NCI-H1092 treated with DMSO at 0.1 percent for 48 hours (cell line): ENCODE data around the gene JCHAIN.
"Not testable (repeated sequence)": the region's sequence is repeated elsewhere in the genome, so short reads cannot be mapped to it uniquely, and the experiment has no call there.

Experiments used
- DNase-seq: peaks from one replicate; lab custom pipeline; 2025; lab: John Stamatoyannopoulos, UW

Gene JCHAIN

GRCh38 chr4:70688795-70689231 is 22.5 kb upstream of the JCHAIN start:
- DNase-seq = no peak

GRCh38 chr4:70687821-70688794 is 21.8 kb upstream of the JCHAIN start, which contains the start of gene UTP3:
UTP3 (plus strand) TSS chr4:70688532; CDS start chr4:70688678, 146 bp downstream.
- peak; percentile 98 for DNase-seq

- no peak for DNase-seq
These were observed 21.1 kb upstream of the JCHAIN start for GRCh38 chr4:70687392-70687791.

GRCh38 chr4:70682142-70682541 is 15.8 kb upstream of the JCHAIN start:
- DNase-seq = not testable (repeated sequence)

- DNase-seq = no peak
These were observed 15.4 kb upstream of the JCHAIN start for GRCh38 chr4:70681704-70682103.

- DNase-seq = no peak
These were observed 14.6 kb upstream of the JCHAIN start for GRCh38 chr4:70680934-70681333.

- DNase-seq = no peak
These were observed 12.2 kb upstream of the JCHAIN start for GRCh38 chr4:70678383-70678999.

GRCh38 chr4:70676554-70677090 is 10.3 kb upstream of the JCHAIN start:
- DNase-seq = no peak

GRCh38 chr4:70674731-70675130 is 8.4 kb upstream of the JCHAIN start:
- no peak for DNase-seq

- DNase-seq = no peak
These were observed 7.9 kb upstream of the JCHAIN start for GRCh38 chr4:70674191-70674590.

GRCh38 chr4:70671091-70671490 is 4.8 kb upstream of the JCHAIN start:
- no peak for DNase-seq

GRCh38 chr4:70670332-70671014 is 4.2 kb upstream of the JCHAIN start:
- no peak for DNase-seq

- DNase-seq = no peak
These were observed 1.6 kb upstream of the JCHAIN start for GRCh38 chr4:70667740-70668535.

GRCh38 chr4:70661309-70661922 is 4.9 kb downstream of the JCHAIN start:
- DNase-seq = not testable (repeated sequence)

GRCh38 chr4:70660106-70660505 is 6.2 kb downstream of the JCHAIN start:
- no peak for DNase-seq

GRCh38 chr4:70658418-70658817 is 7.9 kb downstream of the JCHAIN start:
- no peak for DNase-seq

GRCh38 chr4:70657326-70657725 is 9.0 kb downstream of the JCHAIN start:
- DNase-seq = no peak

- no peak for DNase-seq
These were observed 11.7 kb downstream of the JCHAIN start for GRCh38 chr4:70654605-70655011.

GRCh38 chr4:70651864-70652506 is 14.3 kb downstream of the JCHAIN start:
- peak; percentile 36 for DNase-seq

GRCh38 chr4:70650741-70651140 is 15.6 kb downstream of the JCHAIN start:
- DNase-seq = not testable (repeated sequence)
